ENCODE measurements around the gene SMDT1. TPM values are rescaled to one million over a fixed set of nuclear protein-coding genes. Genes with fewer than 3 reads are reported as not detected.
A peak's percentile ranks its signal among the peaks of the same experiment; 100 is the strongest.
"Not testable (repeated sequence)": the region's sequence is repeated elsewhere in the genome, so short reads cannot be mapped to it uniquely, and the experiment has no call there.

Gene SMDT1
- total and polyA plus RNA-seq, 9 of the 15 experiments (the other 6 are each of a cell fraction or from before 2014, with no cell fraction given) = 7.9 to 65.2 (median 14.3) TPM

DNA sequence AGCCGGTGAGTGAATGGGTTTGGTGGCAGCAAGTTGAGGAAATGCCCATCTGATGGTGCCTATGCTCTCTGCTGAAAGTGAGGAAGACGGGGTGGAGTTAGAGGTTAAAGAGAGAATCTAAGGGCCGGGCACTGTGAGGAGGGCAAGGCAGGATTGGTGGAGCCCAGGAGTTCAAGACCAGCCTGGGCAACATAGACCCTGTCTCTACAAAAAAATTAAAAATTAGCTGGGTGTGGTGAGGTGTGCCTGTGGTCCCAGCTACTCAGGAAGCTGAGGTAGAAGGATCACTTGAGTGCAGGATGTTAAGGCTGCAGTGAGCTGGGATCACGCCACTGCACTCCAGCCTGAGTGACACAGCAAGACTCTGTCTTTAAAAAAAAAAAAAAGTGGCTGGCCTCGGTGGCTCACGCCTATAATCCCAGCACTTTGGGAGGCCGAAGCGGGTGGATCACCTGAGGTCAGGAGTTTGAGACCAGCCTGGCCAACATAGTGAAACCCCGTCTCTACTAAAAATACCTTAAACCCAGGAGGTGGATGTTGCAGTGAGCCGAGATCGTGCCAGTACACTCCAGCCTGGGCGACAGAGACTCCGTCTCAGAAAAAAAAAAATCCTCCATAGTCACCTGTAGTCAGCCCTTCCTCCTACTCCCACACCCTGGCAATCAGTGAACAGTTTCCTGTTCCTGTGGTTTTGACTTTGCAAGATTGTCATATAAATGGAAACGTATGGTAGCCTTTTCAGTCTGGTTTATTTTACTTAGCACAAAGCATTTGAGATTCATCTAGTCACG lies 40.9 kb downstream of the SMDT1 start (continued):
- TF ChIP-seq CBFA2T2 (conservative IDR thresholded peaks at IDR 0.05) = 0 out of 2 replicates have a peak, but pooled peaks have one; percentile 8
- peak; percentile 87 for TF ChIP-seq ZNF384 (IDR thresholded peaks at IDR 0.05; ENCODE audit: low read depth, low read length)
- TF ChIP-seq EP300 (IDR thresholded peaks at IDR 0.05; ENCODE audit: low read length) = peak; percentile 33; the same call in 1 of the 2 replicates
- TF ChIP-seq NFE2 (IDR thresholded peaks at IDR 0.05; ENCODE audit: low read depth) = peak; percentile 56; the same call in 1 of the 2 replicates
- TF ChIP-seq, protein P1, sequence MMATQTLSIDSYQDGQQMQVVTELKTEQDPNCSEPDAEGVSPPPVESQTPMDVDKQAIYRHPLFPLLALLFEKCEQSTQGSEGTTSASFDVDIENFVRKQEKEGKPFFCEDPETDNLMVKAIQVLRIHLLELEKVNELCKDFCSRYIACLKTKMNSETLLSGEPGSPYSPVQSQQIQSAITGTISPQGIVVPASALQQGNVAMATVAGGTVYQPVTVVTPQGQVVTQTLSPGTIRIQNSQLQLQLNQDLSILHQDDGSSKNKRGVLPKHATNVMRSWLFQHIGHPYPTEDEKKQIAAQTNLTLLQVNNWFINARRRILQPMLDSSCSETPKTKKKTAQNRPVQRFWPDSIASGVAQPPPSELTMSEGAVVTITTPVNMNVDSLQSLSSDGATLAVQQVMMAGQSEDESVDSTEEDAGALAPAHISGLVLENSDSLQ (IDR thresholded peaks at IDR 0.05) = peak; percentile 87
- TF ChIP-seq, protein P2, sequence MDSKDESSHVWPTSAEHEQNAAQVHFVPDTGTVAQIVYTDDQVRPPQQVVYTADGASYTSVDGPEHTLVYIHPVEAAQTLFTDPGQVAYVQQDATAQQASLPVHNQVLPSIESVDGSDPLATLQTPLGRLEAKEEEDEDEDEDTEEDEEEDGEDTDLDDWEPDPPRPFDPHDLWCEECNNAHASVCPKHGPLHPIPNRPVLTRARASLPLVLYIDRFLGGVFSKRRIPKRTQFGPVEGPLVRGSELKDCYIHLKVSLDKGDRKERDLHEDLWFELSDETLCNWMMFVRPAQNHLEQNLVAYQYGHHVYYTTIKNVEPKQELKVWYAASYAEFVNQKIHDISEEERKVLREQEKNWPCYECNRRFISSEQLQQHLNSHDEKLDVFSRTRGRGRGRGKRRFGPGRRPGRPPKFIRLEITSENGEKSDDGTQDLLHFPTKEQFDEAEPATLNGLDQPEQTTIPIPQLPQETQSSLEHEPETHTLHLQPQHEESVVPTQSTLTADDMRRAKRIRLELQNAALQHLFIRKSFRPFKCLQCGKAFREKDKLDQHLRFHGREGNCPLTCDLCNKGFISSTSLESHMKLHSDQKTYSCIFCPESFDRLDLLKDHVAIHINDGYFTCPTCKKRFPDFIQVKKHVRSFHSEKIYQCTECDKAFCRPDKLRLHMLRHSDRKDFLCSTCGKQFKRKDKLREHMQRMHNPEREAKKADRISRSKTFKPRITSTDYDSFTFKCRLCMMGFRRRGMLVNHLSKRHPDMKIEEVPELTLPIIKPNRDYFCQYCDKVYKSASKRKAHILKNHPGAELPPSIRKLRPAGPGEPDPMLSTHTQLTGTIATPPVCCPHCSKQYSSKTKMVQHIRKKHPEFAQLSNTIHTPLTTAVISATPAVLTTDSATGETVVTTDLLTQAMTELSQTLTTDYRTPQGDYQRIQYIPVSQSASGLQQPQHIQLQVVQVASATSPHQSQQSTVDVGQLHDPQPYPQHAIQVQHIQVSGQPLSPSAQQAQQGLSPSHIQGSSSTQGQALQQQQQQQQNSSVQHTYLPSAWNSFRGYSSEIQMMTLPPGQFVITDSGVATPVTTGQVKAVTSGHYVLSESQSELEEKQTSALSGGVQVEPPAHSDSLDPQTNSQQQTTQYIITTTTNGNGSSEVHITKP (IDR thresholded peaks at IDR 0.05; ENCODE audit: partially characterized antibody) = peak; percentile 73
- TF ChIP-seq POLR3A (IDR thresholded peaks at IDR 0.05; ENCODE audit: borderline replicate concordance, extremely low read depth, insufficient read depth, insufficient read length) = peak; percentile 34
- 0 out of 2 replicates have a peak, but pooled peaks have one; percentile 46 for TF ChIP-seq SREBF1 (IDR thresholded peaks at IDR 0.05; ENCODE audit: borderline replicate concordance, low read depth, low read length)

DNA sequence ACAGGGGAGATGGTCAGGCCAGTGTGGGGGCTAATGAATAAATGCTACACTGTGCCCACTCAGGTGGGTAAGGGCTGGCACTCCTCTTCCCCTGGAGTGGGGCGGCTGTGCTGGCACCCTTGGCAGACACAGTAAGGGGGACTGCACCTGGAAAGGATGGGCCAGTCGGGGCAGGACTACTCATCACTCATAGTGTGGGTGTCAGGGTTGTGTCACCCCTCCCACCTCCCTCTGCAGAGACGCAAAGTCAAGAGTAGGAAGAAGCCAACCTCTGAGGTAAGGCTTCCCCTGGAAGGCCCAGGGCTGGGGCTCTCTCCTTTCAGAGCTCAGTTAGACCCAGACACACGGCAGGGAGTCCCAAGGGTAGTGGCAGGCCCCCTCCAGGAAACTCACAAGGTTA lies 44.0 kb downstream of the SMDT1 start:
- H3K9ac ChIP-seq (ENCODE audit: insufficient read depth in 1 of 2, low read depth in 2 of 2, low read length in 2 of 2); H3K9me1 ChIP-seq (ENCODE audit: control insufficient read depth, insufficient read depth, low read length); FAIRE-seq; intact Hi-C loops (cut with micrococcal nuclease); ATAC-seq; H3K79me2 ChIP-seq (ENCODE audit: control insufficient read depth, insufficient read depth, low read length); H3K4me1 ChIP-seq (replicated peaks in 1 of 2; ENCODE audit: control insufficient read depth in 2 of 2, insufficient read depth in 2 of 2, low read length in 2 of 2); H3K4me3 ChIP-seq; H3K27me3 ChIP-seq (ENCODE audit: control insufficient read depth in 2 of 2, insufficient read depth in 2 of 2, low read length in 2 of 2); in situ Hi-C loops (cut with MboI); H3K27ac ChIP-seq (ENCODE audit: extremely low read depth, low read depth, low read length); H3K36me3 ChIP-seq (ENCODE audit: control insufficient read depth, insufficient read depth, low read length); H3K9me3 ChIP-seq (replicated peaks; ENCODE audit: control insufficient read depth, insufficient read depth, low read depth, low read length); BruUV-seq (replicated peaks); CTCF ChIA-PET (ENCODE audit: low intra/inter-chr PET ratio); H2AFZ ChIP-seq (ENCODE audit: low read depth, low read length); H4K20me1 ChIP-seq (replicated peaks; ENCODE audit: control insufficient read depth, insufficient read depth, low read length); POLR2A ChIA-PET; DNase-seq (ENCODE audit: extremely low read depth in 1 of 4, low spot score in 3 of 4); H3K4me2 ChIP-seq (ENCODE audit: insufficient read depth, low read length): not testable (repeated sequence)
- WGBS (ENCODE audit: insufficient coverage, low coverage, missing lambda C conversion rate) = no CpG with 5 or more reads among the region's 4 CpGs

Data from K562 (cell line).